Lung (tissue), 12 donors: ENCODE results near the gene SLC38A5. TPM values are rescaled to one million over a fixed set of nuclear protein-coding genes. Genes with fewer than 3 reads are reported as not detected.

Source experiments
- ATAC-seq: fragments of 200-7000 bp; cut with Tn5 transposase; one replicate; pipeline ENCODE4 v1.9.1; 2020; ENCODE audit warnings: moderate number of reproducible peaks; ENCODE audit not compliant: insufficient read depth, low FRiP score
- DNase-seq, 3 donors: peaks; one replicate each; pipeline ENCODE4 v3.0.0-alpha.2; 2013 to 2017
- H3K27ac ChIP-seq, 2 donors: one replicate each; pipeline ENCODE4 v1.5.1; 2013; ENCODE audit warnings: mild to moderate bottlenecking in 2 of 2, moderate library complexity in 2 of 2, control low read depth in 1 of 2, inconsistent platforms in 1 of 2, low read depth in 1 of 2, low read length in 1 of 2
- H3K27me3 ChIP-seq, 3 donors: one replicate each; pipeline ENCODE4 v1.5.1; 2013; ENCODE audit warnings: low read length in 2 of 3; ENCODE audit not compliant: control insufficient read depth in 3 of 3, insufficient read depth in 3 of 3
- H3K36me3 ChIP-seq, 4 donors: one replicate each; pipeline ENCODE4 v1.5.1; 2013; ENCODE audit warnings: low read length in 4 of 4, mild to moderate bottlenecking in 1 of 4, moderate library complexity in 1 of 4; ENCODE audit not compliant: control insufficient read depth in 4 of 4, insufficient read depth in 4 of 4
- H3K4me1 ChIP-seq, 5 donors: one replicate each; pipeline ENCODE4 v1.5.1; 2013; ENCODE audit warnings: low read length in 5 of 5, mild to moderate bottlenecking in 2 of 5, moderate library complexity in 1 of 5; ENCODE audit not compliant: control insufficient read depth in 5 of 5, insufficient read depth in 5 of 5
- H3K4me3 ChIP-seq: one replicate; pipeline ENCODE4 v1.5.1; 2013; ENCODE audit warnings: mild to moderate bottlenecking, control low read depth, moderate library complexity
- H3K9ac ChIP-seq, 2 donors: one replicate each; pipeline ENCODE4 v1.5.1; 2013; ENCODE audit warnings: low read length in 2 of 2, control low read depth in 1 of 2; ENCODE audit not compliant: insufficient read depth in 1 of 2
- H3K9me3 ChIP-seq, 4 donors: one replicate each; pipeline ENCODE4 v1.5.1; 2013; ENCODE audit warnings: low read length in 3 of 4, mild to moderate bottlenecking in 1 of 4, moderate library complexity in 1 of 4; ENCODE audit not compliant: control insufficient read depth in 4 of 4, insufficient read depth in 3 of 4
- WGBS, 2 donors: extraction: QIAGEN DNeasy Blood & Tissue Kit; methylation state at CpG; one replicate each; pipeline ENCODE4 v1.1.7; 2013; 5-methylcytosine and 5-hydroxymethylcytosine counted together
- polyA plus RNA-seq, 2 donors: library from polyadenylated mRNA; stranded (reverse); fragments of 200-250 nt; gene quantifications; one replicate each; pipeline ENCODE4 v1.2.1, GENCODE V29; 2013
- total RNA-seq, 2 donors: library from RNA; depleted of rRNA in 1 of 2; stranded (reverse); fragments of >200 nt in 1 of 2; gene quantifications; one replicate each; pipeline ENCODE4 v1.2.1, GENCODE V29; 2014 to 2021
- TF ChIP-seq, protein P1 (sequence below): IDR thresholded peaks from 2 replicates; pipeline ENCODE4 v1.5.1; 2012; ENCODE audit warnings: mild to moderate bottlenecking; ENCODE audit errors: control extremely low read depth, extremely low read depth
- donor health status: control.
- donor health status: control.
- donor health status: Bipolar disorder and iron deficiency.
- donor health status: healthy.
- donor health status: DM: yes; HTN: yes; CAD: no.

Gene SLC38A5
- total and polyA plus RNA-seq, 4 donors: 15.2 to 80.9 (median 48.0) TPM

DNA sequence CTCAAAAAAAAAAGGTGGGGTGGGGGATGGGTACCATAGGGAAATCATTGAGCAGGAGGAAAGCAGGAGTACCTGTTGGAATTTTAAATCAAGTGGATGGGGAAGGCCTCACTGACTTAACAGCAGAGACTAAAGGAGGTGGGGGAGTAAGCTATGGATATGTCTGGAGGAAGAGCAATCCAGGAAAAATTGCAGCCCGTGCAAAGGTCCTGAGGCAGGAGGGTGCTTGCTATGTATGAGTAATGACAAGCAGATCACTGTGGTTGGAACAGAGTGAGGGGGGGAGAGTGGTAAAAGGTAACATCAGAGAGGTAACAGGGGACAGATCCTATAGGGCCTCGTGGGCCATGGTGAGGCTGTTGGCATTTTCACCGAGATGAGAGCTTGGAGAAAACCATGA is 10.1 kb upstream of the SLC38A5 start:
- WGBS, 2 donors: 84 to 96% methylated on average over 3 of the region's 3 CpGs

DNA sequence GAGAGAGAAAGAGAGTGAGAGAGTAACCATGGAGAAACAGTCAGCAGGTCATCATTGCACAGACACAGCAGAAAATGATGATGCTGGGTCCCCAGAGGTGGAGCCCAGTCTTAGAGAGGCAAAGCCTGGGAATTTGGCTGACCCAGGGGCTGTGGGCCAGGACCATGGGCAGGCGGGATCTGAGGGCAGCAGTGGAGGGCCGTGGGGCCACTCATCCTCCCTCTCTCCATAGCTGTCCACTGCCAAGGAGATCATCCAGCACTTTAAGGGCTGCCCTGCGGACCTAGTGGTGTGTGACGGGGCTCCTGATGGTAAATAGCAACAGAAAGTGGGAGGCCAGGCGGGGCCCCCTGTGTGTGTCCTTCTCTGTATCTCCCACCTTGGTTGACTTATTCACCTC is 8.7 kb upstream of the SLC38A5 start:
- Histone ChIP-seq H3K9me3 (peaks cover 0 to 9% (median 2%) of the 10 kb centered on the region in 4 donors), H3K4me3 (no peak overlapping the region), H3K27ac (no peak overlapping the region), H3K27me3 (no peaks in the 10 kb centered on the region), H3K36me3 (peaks cover 0 to 19% (median 7%) of the 10 kb centered on the region in 4 donors), H3K4me1 (peaks cover 0 to 5% (median 0%) of the 10 kb centered on the region in 5 donors), H3K9ac (no peak overlapping the region)
- WGBS, 2 donors: 79 to 100% methylated on average over 3 to 5 of the region's 5 CpGs
- TF ChIP-seq, protein P1, sequence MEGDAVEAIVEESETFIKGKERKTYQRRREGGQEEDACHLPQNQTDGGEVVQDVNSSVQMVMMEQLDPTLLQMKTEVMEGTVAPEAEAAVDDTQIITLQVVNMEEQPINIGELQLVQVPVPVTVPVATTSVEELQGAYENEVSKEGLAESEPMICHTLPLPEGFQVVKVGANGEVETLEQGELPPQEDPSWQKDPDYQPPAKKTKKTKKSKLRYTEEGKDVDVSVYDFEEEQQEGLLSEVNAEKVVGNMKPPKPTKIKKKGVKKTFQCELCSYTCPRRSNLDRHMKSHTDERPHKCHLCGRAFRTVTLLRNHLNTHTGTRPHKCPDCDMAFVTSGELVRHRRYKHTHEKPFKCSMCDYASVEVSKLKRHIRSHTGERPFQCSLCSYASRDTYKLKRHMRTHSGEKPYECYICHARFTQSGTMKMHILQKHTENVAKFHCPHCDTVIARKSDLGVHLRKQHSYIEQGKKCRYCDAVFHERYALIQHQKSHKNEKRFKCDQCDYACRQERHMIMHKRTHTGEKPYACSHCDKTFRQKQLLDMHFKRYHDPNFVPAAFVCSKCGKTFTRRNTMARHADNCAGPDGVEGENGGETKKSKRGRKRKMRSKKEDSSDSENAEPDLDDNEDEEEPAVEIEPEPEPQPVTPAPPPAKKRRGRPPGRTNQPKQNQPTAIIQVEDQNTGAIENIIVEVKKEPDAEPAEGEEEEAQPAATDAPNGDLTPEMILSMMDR: no peak
- ATAC-seq (no peak), DNase-seq (no peak)

More for the DNA sequence above, 10.1 kb upstream of the SLC38A5 start:
- TF ChIP-seq, protein P1: no peak
- no peak for ATAC-seq
- no peak overlapping the region for H3K27ac ChIP-seq
- no peak for DNase-seq
- H3K4me1 ChIP-seq: peaks cover 0 to 5% (median 0%) of the 10 kb centered on the region in 5 donors
- peaks cover 3 to 21% (median 8%) of the 10 kb centered on the region in 4 donors for H3K36me3 ChIP-seq
- no peaks in the 10 kb centered on the region for H3K27me3 ChIP-seq
- H3K4me3 ChIP-seq: no peak overlapping the region
- no peak overlapping the region for H3K9ac ChIP-seq
- H3K9me3 ChIP-seq: peaks cover 0 to 9% (median 2%) of the 10 kb centered on the region in 4 donors

DNA sequence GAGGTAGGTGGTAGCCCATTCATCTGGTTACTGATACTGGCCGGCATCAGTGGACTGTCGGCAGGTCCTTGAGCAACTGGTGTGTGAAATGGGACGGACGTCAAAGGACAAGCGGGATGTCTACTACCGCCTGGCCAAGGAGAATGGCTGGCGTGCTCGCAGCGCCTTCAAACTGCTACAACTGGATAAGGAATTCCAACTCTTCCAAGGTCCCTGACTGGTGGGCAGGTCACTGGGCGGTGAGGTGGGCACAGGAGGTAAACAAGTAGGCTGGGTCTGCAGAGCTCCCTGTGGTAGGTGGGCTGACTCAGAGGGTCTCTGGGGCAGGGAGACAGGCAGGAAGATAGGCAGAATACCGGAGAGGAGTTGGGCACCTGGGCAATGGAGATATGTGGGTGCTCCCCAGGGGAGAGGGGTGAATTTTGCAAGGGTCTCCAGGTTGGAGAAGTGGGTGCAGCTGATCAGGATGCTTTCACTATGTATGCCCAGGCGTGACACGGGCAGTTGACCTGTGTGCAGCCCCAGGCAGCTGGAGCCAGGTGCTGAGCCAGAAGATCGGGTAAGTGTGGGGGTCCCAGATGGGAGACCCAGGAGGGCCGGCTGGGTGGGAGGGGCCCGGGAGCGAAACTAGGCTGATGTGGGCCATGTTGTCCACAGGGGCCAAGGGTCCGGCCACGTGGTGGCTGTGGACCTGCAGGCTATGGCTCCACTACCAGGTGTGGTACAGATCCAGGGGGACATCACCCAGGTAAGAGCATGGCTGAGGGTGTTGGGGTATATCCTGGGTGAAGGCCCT is 8.1 kb upstream of the SLC38A5 start:
- WGBS, 2 donors: 92 to 97% methylated on average over 15 to 19 of the region's 19 CpGs
- TF ChIP-seq, protein P1: no peak
- Histone ChIP-seq H3K36me3 (peaks cover 0 to 19% (median 4%) of the 10 kb centered on the region in 4 donors), H3K27me3 (no peaks in the 10 kb centered on the region), H3K9me3 (peaks cover 0 to 9% (median 2%) of the 10 kb centered on the region in 4 donors), H3K27ac (no peak overlapping the region), H3K4me1 (peaks cover 0 to 5% (median 0%) of the 10 kb centered on the region in 5 donors), H3K4me3 (no peak overlapping the region), H3K9ac (no peak overlapping the region)
- no peak for ATAC-seq
- DNase-seq: no peak
